DOHH2 (cell line): Measurements from ENCODE around the gene IFT88.

Experiments
- H3F3A ChIP-seq: fragments of 200-600 bp; sonication (generic), shearing (Covaris generic); 2 replicates; pipeline ENCODE4 v1.6.0; 2016; ENCODE audit warnings: antibody characterized with exemption, mild to moderate bottlenecking; ENCODE audit not compliant: control insufficient read depth, insufficient read depth
- H3K27ac ChIP-seq: fragments of 200-600 bp; sonication (generic); 2 replicates; pipeline ENCODE4 v1.5.1; 2014; ENCODE audit warnings: low read depth, mild to moderate bottlenecking, low read length, moderate library complexity
- H3K27me3 ChIP-seq: fragments of 200-600 bp; sonication (generic); 2 replicates; pipeline ENCODE4 v1.6.1; 2014; ENCODE audit warnings: mild to moderate bottlenecking, low read length, mixed read lengths; ENCODE audit not compliant: control insufficient read depth
- H3K36me3 ChIP-seq: fragments of 200-600 bp; sonication (generic); 2 replicates; pipeline ENCODE4 v1.6.1; 2014; ENCODE audit warnings: mild to moderate bottlenecking, low read length, moderate library complexity, mixed read lengths; ENCODE audit not compliant: control insufficient read depth
- H3K4me1 ChIP-seq: fragments of 200-600 bp; sonication (generic); 2 replicates; pipeline ENCODE4 v1.6.1; 2014; ENCODE audit warnings: mild to moderate bottlenecking, low read length, mixed read lengths; ENCODE audit not compliant: control insufficient read depth
- H3K4me2 ChIP-seq: fragments of 200-600 bp; sonication (generic); 2 replicates; pipeline ENCODE4 v1.6.0; 2014; ENCODE audit warnings: mild to moderate bottlenecking, low read length, moderate library complexity
- H3K4me3 ChIP-seq: fragments of 200-600 bp; sonication (generic); 2 replicates; pipeline ENCODE4 v1.5.1; 2014; ENCODE audit warnings: mild to moderate bottlenecking, low read length, mixed read lengths
- H3K79me2 ChIP-seq: fragments of 200-600 bp; sonication (generic); 2 replicates; pipeline ENCODE4 v1.6.1; 2014; ENCODE audit warnings: mild to moderate bottlenecking, low read length, mixed read lengths; ENCODE audit not compliant: control insufficient read depth
- H3K9me2 ChIP-seq: fragments of 200-600 bp; sonication (generic); replicated peaks from 2 replicates; pipeline ENCODE4 v1.6.1; 2014; ENCODE audit warnings: mild to moderate bottlenecking, low read length, mixed read lengths; ENCODE audit not compliant: control insufficient read depth
- H3K9me3 ChIP-seq: fragments of 200-600 bp; sonication (generic); 2 replicates; pipeline ENCODE4 v1.6.1; 2014; ENCODE audit warnings: antibody characterized with exemption, low read length, mixed read lengths; ENCODE audit not compliant: control insufficient read depth, insufficient read depth
- H4K20me1 ChIP-seq: fragments of 200-600 bp; sonication (generic); 2 replicates; pipeline ENCODE4 v1.6.0; 2014; ENCODE audit warnings: low read depth, mild to moderate bottlenecking, antibody characterized with exemption, low read length, moderate library complexity; ENCODE audit not compliant: control insufficient read depth, insufficient read depth
- EZH2phosphoT487 ChIP-seq: fragments of 200-600 bp; sonication (generic); IDR thresholded peaks from 2 replicates; pipeline ENCODE4 v1.6.1; 2017; ENCODE audit warnings: borderline replicate concordance, mild to moderate bottlenecking, antibody characterized with exemption, low read length, moderate library complexity, mixed read lengths
- TF ChIP-seq, protein P1 (sequence below): fragments of 200-600 bp; sonication (generic); IDR thresholded peaks from one replicate; pipeline ENCODE4 v1.5.1; 2014; ENCODE audit warnings: antibody characterized with exemption, mild to moderate bottlenecking, low read depth, low read length; ENCODE audit not compliant: poor library complexity, severe bottlenecking

IFT88 gene

GRCh38 chr13:20711301-20712044 lies 144.5 kb downstream of the IFT88 start:
- no peaks in the 10 kb centered on the region for H3K79me2 ChIP-seq
- no peaks in the 10 kb centered on the region for H3K4me1 ChIP-seq
- TF ChIP-seq, protein P1, sequence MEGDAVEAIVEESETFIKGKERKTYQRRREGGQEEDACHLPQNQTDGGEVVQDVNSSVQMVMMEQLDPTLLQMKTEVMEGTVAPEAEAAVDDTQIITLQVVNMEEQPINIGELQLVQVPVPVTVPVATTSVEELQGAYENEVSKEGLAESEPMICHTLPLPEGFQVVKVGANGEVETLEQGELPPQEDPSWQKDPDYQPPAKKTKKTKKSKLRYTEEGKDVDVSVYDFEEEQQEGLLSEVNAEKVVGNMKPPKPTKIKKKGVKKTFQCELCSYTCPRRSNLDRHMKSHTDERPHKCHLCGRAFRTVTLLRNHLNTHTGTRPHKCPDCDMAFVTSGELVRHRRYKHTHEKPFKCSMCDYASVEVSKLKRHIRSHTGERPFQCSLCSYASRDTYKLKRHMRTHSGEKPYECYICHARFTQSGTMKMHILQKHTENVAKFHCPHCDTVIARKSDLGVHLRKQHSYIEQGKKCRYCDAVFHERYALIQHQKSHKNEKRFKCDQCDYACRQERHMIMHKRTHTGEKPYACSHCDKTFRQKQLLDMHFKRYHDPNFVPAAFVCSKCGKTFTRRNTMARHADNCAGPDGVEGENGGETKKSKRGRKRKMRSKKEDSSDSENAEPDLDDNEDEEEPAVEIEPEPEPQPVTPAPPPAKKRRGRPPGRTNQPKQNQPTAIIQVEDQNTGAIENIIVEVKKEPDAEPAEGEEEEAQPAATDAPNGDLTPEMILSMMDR, result no peak
- TF ChIP-seq EZH2phosphoT487, result no peak
- no peak overlapping the region for H3K27ac ChIP-seq
- no peaks in the 10 kb centered on the region for H3K9me2 ChIP-seq
- H3K36me3 ChIP-seq, result no peaks in the 10 kb centered on the region
- H3K27me3 ChIP-seq, result peaks cover 13% of the 10 kb centered on the region
- H3F3A ChIP-seq, result no peaks in the 10 kb centered on the region
- no peak overlapping the region for H3K4me2 ChIP-seq
- H3K9me3 ChIP-seq, result no peaks in the 10 kb centered on the region
- H4K20me1 ChIP-seq, result no peaks in the 10 kb centered on the region
- no peak overlapping the region for H3K4me3 ChIP-seq

- Histone ChIP-seq H3K79me2 (no peaks in the 10 kb centered on the region), H3K9me3 (no peaks in the 10 kb centered on the region), H4K20me1 (no peaks in the 10 kb centered on the region), H3F3A (no peaks in the 10 kb centered on the region), H3K9me2 (no peaks in the 10 kb centered on the region), H3K36me3 (no peaks in the 10 kb centered on the region), H3K4me3 (no peak overlapping the region), H3K27ac (no peak overlapping the region), H3K4me2 (0 out of 2 replicates have a peak overlapping the region, but pooled peaks have one; percentile 10), H3K27me3 (peaks cover 13% of the 10 kb centered on the region), H3K4me1 (no peaks in the 10 kb centered on the region)
- TF ChIP-seq, protein P1, result no peak
- no peak for TF ChIP-seq EZH2phosphoT487
Observed at GRCh38 chr13:20713014-20713376, 146.0 kb downstream of the IFT88 start.

DNA sequence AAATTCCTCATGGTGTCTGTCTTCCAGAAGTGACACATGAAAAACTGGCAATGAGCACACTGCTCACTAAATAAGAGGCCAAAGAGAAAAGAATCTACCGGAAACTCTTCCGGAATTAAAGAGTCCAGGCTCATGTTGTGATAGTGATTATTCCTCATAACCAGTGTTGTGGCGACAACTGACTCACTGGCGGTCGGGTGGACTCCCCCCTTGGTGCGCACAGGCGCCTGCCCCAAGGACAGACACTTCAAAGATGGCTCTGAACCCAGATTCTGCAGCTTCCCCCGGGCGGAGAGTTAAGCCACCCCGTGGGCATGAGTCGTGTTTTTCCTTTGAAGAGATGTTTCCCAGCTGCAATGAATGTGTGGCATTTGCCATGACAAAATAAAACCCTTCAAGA lies 146.8 kb downstream of the IFT88 start:
- H3K4me3 ChIP-seq, result no peak overlapping the region
- no peak for TF ChIP-seq EZH2phosphoT487
- TF ChIP-seq, protein P1, result no peak
- H3K4me2 ChIP-seq, result no peak overlapping the region
- no peaks in the 10 kb centered on the region for H4K20me1 ChIP-seq
- no peak overlapping the region for H3K27ac ChIP-seq
- H3K79me2 ChIP-seq, result no peaks in the 10 kb centered on the region
- H3K9me2 ChIP-seq, result no peaks in the 10 kb centered on the region
- H3K4me1 ChIP-seq, result no peaks in the 10 kb centered on the region
- H3K9me3 ChIP-seq, result no peaks in the 10 kb centered on the region
- H3F3A ChIP-seq, result no peaks in the 10 kb centered on the region
- no peaks in the 10 kb centered on the region for H3K36me3 ChIP-seq
- peaks cover 13% of the 10 kb centered on the region for H3K27me3 ChIP-seq
